Measurements from ENCODE around the gene ANXA4.
"Not testable (repeated sequence)": the region's sequence is repeated elsewhere in the genome, so short reads cannot be mapped to it uniquely, and the experiment has no call there.

The ANXA4 gene

DNA sequence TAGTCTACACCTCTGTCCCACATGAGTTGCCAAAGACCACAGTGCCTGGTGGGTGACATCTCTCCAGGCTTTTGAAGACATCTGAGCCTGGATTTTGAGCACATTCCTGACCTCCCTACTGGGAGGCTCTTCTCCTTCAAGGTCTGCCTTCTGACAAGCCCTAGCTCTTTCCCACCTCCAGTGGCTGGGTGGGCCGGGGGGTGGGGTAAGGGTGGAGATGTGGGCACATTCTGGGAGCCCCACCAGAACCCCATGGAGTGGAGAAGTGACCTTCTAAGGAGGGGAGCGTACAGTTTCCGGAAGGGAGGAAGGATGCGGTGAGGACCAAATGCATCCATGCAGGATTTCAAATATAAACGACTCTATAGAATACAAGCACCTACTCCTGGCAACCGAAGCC, 27.9 kb upstream of the ANXA4 start:
- in situ Hi-C loops (cut with HindIII; ENCODE audit: low sequenced_read_pairs): no loop called here

DNA sequence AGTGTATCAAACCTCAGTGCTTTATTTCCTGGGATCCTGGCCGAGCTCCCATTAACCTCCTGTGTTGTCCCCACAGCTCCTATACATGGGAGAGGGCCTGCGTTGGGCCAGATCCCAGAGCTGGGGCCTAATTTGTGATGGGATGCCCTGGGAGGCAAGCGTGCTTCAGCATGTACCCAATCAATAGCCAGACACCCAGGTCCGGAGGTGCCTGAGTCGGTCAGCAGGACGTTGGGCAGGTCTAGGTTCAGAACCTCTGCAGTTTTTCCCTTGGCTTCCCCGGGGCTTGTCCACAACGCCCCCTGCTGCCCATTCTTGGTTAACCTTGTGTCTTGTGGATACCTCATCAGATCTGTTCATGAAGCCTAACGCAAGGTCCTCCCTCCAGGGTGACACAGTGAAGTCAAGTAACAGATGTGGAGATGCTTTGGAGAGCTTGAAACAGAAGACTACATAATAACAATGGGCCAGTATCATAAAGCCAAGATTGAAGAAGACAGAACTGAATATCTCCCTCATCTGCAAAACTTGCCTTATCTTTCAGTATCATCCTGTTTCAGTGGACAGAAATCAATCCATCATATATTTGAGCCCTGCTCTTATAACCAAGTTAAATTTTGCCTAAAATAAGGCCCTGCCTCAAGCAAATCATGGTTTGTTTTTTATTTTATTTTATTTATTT, 27.3 kb upstream of the ANXA4 start:
- H3K4me3 ChIP-seq (ENCODE audit: low read depth, low read length); in situ Hi-C loops (cut with HindIII; ENCODE audit: low sequenced_read_pairs): not testable (repeated sequence)
- DNase-seq (ENCODE audit: low read depth): peak; percentile 57
- TF ChIP-seq, protein P1, sequence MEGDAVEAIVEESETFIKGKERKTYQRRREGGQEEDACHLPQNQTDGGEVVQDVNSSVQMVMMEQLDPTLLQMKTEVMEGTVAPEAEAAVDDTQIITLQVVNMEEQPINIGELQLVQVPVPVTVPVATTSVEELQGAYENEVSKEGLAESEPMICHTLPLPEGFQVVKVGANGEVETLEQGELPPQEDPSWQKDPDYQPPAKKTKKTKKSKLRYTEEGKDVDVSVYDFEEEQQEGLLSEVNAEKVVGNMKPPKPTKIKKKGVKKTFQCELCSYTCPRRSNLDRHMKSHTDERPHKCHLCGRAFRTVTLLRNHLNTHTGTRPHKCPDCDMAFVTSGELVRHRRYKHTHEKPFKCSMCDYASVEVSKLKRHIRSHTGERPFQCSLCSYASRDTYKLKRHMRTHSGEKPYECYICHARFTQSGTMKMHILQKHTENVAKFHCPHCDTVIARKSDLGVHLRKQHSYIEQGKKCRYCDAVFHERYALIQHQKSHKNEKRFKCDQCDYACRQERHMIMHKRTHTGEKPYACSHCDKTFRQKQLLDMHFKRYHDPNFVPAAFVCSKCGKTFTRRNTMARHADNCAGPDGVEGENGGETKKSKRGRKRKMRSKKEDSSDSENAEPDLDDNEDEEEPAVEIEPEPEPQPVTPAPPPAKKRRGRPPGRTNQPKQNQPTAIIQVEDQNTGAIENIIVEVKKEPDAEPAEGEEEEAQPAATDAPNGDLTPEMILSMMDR (IDR thresholded peaks at IDR 0.05; ENCODE audit: low read depth, low read length, missing control alignments): peak; percentile 71

More for the DNA sequence above, 27.9 kb upstream of the ANXA4 start:
- TF ChIP-seq, protein P1 (IDR thresholded peaks at IDR 0.05; ENCODE audit: low read depth, low read length, missing control alignments): no peak
- no peak overlapping the region for H3K4me3 ChIP-seq (ENCODE audit: low read depth, low read length)
- no peak for DNase-seq (ENCODE audit: low read depth)

DNA sequence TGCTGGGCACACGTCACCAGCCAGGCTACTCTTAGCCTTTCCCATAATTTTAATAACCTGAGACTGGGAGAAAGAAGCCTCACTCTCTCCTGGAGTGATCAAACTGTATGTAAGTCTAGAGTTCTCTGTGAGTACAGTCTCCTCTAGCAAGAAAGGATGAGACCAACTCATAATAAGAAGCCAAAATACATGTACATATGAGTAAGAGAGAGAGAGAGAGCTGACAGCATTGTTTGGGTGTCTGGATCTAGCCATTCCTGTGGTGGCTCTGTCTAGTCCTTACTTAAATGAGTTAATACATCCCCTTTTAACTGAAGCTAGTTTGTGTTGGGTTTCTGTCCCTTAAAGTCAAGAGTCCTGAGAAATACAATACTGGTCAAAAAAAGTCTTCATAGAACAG, 26.0 kb upstream of the ANXA4 start:
- no peak overlapping the region for H3K4me3 ChIP-seq (ENCODE audit: low read depth, low read length)
- TF ChIP-seq, protein P1 (IDR thresholded peaks at IDR 0.05; ENCODE audit: low read depth, low read length, missing control alignments): no peak
- DNase-seq (ENCODE audit: low read depth): peak; percentile 39
- in situ Hi-C loops (cut with HindIII; ENCODE audit: low sequenced_read_pairs): no loop called here

DNA sequence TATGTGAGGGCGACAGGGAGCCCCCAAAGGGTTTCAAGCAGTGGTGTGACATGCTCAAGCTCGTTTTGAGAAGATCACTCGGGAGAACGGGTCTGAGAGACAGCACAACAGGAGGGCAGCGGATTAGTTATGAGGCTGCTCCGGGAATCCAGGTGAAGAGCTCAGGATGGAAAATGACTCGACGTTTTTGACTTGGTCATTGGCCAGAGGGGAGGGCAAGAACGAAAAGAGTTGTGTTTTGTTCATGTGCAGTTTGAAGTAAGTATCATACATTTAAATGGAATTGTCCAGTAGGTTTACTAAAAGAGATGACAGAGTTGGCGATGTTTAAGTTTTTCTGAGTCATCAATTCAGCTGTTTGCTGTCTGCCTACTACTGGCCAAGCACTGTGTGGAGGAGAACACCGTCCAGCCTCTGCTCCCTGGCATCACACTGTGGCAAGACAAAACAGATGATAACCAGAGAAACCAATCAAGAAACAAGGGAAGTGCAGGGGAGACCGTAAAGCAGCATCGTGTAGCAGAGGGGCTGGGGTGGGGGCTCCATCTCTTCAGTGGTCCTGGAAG, 25.3 kb upstream of the ANXA4 start:
- DNase-seq (ENCODE audit: low read depth): peak; percentile 31
- in situ Hi-C loops (cut with HindIII; ENCODE audit: low sequenced_read_pairs): no loop called here
- TF ChIP-seq, protein P1 (IDR thresholded peaks at IDR 0.05; ENCODE audit: low read depth, low read length, missing control alignments): peak; percentile 16
- no peak overlapping the region for H3K4me3 ChIP-seq (ENCODE audit: low read depth, low read length)

DNA sequence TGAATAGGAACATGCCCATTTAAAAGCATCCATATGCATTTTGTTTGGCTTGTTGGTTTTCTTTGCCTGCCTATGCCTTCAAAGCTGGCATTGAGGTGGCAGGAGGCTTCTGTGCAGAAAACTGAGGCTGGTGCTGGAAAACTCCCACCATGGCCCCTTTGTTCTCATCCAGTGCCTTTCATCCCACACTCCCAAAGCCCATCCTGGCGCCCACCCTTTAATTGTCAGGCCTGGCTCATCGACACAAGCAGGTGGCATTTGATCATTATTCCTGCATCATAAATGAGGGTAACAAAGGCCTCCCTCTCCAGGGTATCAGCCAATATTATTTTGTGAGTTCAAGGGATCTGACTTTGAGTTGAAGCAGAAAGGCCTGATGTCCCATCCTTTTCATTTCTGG, 24.7 kb upstream of the ANXA4 start:
- no peak for DNase-seq (ENCODE audit: low read depth)
- no peak overlapping the region for H3K4me3 ChIP-seq (ENCODE audit: low read depth, low read length)
- in situ Hi-C loops (cut with HindIII; ENCODE audit: low sequenced_read_pairs): no loop called here
- TF ChIP-seq, protein P1 (IDR thresholded peaks at IDR 0.05; ENCODE audit: low read depth, low read length, missing control alignments): no peak

DNA sequence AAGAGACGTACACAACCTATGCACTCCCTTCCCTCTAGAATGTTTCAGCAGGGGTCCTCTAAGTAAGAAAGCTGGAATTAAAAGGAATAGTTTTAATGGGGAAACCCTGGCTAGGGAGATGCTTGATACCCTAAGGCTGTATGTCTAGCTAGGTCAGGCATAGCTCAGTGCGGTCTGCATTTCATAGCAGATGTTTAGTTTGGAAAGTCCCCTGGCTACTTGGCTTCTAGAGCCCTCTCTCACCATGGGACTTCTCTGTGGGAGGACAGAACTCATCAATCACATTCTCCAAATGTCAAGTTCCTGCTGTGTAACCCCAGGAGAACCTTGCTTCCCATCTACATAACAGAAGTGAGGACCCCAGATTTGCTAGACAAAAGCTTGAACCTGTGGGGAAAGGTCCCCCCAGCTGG, 24.1 kb upstream of the ANXA4 start:
- TF ChIP-seq, protein P1 (IDR thresholded peaks at IDR 0.05; ENCODE audit: low read depth, low read length, missing control alignments): no peak
- DNase-seq (ENCODE audit: low read depth): peak; percentile 97
- no peak overlapping the region for H3K4me3 ChIP-seq (ENCODE audit: low read depth, low read length)
- in situ Hi-C loops (cut with HindIII; ENCODE audit: low sequenced_read_pairs): no loop called here
